ENCODE measurements around the gene MPPED2. TPM values are rescaled to one million over a fixed set of nuclear protein-coding genes. Genes with fewer than 3 reads are reported as not detected.

Gene MPPED2
- total and polyA plus RNA-seq, 10 of the 15 experiments (the other 5 are each of a cell fraction or from before 2014, with no cell fraction given) = not detected

- no peaks in the 10 kb centered on the region for H4K20me1 ChIP-seq (ENCODE audit: control insufficient read depth, insufficient read depth)
- in situ Hi-C loops (cut with MboI) = no loop called here
- ChIA-PET RAD21 (ENCODE audit: unreplicated experiment) (interaction anchor here (1.1 kb wide), 1 partner anchor 15 kb away, joined by 4 read pairs; no protein-coding TSS in a partner anchor), SMC1A (ENCODE audit: uncharacterized antibody, unreplicated experiment) (no interaction called here), POLR2A (no interaction called here), CTCF (no interaction called here)
- intact Hi-C loops (cut with micrococcal nuclease; ENCODE audit: unreplicated experiment) = no loop called here
- no peak for ATAC-seq
- no peaks in the 10 kb centered on the region for H3K4me1 ChIP-seq (ENCODE audit: control insufficient read depth, insufficient read depth, low read length)
- no peak overlapping the region for H3K4me2 ChIP-seq (ENCODE audit: control insufficient read depth, insufficient read depth)
- no peak overlapping the region for H3K9ac ChIP-seq (ENCODE audit: control insufficient read depth, insufficient read depth, low read length)
- H2AFZ ChIP-seq (ENCODE audit: control insufficient read depth, low read depth, low read length) = no peak overlapping the region
- no TSS peak for BruUV-seq (replicated peaks)
- WGBS (ENCODE audit: insufficient coverage, insufficient replicate concordance, low lambda C conversion rate, missing lambda C conversion rate) = 46% methylated on average over 2 of the region's 2 CpGs
- no peak for DNase-seq (ENCODE audit: low read depth, low spot score)
- H3K27me3 ChIP-seq (replicated peaks in 1 of 2; ENCODE audit: control insufficient read depth in 2 of 2, insufficient read depth in 2 of 2, low read length in 1 of 2) = no peaks in the 10 kb centered on the region
- no peak overlapping the region for H3K4me3 ChIP-seq
- no peaks in the 10 kb centered on the region for H3K9me3 ChIP-seq (replicated peaks; ENCODE audit: control insufficient read depth, insufficient read depth, low read length)
- H3K36me3 ChIP-seq (ENCODE audit: control insufficient read depth in 2 of 2, insufficient read depth in 2 of 2, low read length in 1 of 2) = no peaks in the 10 kb centered on the region
- H3K27ac ChIP-seq (ENCODE audit: control insufficient read depth, insufficient read depth) = no peak overlapping the region
- H3K79me2 ChIP-seq (ENCODE audit: control insufficient read depth, insufficient read depth, low read length) = no peaks in the 10 kb centered on the region
- FAIRE-seq = no peak
- TF ChIP-seq, protein P1, sequence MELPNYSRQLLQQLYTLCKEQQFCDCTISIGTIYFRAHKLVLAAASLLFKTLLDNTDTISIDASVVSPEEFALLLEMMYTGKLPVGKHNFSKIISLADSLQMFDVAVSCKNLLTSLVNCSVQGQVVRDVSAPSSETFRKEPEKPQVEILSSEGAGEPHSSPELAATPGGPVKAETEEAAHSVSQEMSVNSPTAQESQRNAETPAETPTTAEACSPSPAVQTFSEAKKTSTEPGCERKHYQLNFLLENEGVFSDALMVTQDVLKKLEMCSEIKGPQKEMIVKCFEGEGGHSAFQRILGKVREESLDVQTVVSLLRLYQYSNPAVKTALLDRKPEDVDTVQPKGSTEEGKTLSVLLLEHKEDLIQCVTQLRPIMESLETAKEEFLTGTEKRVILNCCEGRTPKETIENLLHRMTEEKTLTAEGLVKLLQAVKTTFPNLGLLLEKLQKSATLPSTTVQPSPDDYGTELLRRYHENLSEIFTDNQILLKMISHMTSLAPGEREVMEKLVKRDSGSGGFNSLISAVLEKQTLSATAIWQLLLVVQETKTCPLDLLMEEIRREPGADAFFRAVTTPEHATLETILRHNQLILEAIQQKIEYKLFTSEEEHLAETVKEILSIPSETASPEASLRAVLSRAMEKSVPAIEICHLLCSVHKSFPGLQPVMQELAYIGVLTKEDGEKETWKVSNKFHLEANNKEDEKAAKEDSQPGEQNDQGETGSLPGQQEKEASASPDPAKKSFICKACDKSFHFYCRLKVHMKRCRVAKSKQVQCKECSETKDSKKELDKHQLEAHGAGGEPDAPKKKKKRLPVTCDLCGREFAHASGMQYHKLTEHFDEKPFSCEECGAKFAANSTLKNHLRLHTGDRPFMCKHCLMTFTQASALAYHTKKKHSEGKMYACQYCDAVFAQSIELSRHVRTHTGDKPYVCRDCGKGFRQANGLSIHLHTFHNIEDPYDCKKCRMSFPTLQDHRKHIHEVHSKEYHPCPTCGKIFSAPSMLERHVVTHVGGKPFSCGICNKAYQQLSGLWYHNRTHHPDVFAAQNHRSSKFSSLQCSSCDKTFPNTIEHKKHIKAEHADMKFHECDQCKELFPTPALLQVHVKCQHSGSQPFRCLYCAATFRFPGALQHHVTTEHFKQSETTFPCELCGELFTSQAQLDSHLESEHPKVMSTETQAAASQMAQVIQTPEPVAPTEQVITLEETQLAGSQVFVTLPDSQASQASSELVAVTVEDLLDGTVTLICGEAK (IDR thresholded peaks at IDR 0.05; ENCODE audit: borderline replicate concordance) = no peak
- TF ChIP-seq TCF3 (IDR thresholded peaks at IDR 0.05; ENCODE audit: borderline replicate concordance, insufficient read depth, low read depth, low read length) = no peak
- TF ChIP-seq, protein P2, sequence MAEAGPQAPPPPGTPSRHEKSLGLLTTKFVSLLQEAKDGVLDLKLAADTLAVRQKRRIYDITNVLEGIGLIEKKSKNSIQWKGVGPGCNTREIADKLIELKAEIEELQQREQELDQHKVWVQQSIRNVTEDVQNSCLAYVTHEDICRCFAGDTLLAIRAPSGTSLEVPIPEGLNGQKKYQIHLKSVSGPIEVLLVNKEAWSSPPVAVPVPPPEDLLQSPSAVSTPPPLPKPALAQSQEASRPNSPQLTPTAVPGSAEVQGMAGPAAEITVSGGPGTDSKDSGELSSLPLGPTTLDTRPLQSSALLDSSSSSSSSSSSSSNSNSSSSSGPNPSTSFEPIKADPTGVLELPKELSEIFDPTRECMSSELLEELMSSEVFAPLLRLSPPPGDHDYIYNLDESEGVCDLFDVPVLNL (IDR thresholded peaks at IDR 0.05; ENCODE audit: low read depth, low read length) = no peak
- TF ChIP-seq, protein P3, sequence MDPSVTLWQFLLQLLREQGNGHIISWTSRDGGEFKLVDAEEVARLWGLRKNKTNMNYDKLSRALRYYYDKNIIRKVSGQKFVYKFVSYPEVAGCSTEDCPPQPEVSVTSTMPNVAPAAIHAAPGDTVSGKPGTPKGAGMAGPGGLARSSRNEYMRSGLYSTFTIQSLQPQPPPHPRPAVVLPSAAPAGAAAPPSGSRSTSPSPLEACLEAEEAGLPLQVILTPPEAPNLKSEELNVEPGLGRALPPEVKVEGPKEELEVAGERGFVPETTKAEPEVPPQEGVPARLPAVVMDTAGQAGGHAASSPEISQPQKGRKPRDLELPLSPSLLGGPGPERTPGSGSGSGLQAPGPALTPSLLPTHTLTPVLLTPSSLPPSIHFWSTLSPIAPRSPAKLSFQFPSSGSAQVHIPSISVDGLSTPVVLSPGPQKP (IDR thresholded peaks at IDR 0.05; ENCODE audit: low read depth, low read length) = no peak
- no peak for TF ChIP-seq ASH2L (IDR thresholded peaks at IDR 0.05; ENCODE audit: borderline replicate concordance, low read depth)
- no peak for TF ChIP-seq CUX1 (IDR thresholded peaks at IDR 0.05; ENCODE audit: insufficient replicate concordance, low read depth, low read length)
- no peak for TF ChIP-seq GABPA (IDR thresholded peaks at IDR 0.05; ENCODE audit: low read depth)
- TF ChIP-seq, protein P4, sequence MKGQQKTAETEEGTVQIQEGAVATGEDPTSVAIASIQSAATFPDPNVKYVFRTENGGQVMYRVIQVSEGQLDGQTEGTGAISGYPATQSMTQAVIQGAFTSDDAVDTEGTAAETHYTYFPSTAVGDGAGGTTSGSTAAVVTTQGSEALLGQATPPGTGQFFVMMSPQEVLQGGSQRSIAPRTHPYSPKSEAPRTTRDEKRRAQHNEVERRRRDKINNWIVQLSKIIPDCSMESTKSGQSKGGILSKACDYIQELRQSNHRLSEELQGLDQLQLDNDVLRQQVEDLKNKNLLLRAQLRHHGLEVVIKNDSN (IDR thresholded peaks at IDR 0.05; ENCODE audit: borderline replicate concordance, extremely low read length, insufficient read depth, low read depth, low read length) = no peak
- no peak for TF ChIP-seq SMAD5 (IDR thresholded peaks at IDR 0.05; ENCODE audit: low read depth)
- no peak for TF ChIP-seq HDAC6 (IDR thresholded peaks at IDR 0.05; ENCODE audit: unreplicated experiment)
These were observed 17.2 kb upstream of the MPPED2 start for GRCh38 chr11:30603357-30603756.

Data from GM12878 (cell line).